ENCODE measurements around the gene C2orf42. TPM values are rescaled to one million over a fixed set of nuclear protein-coding genes. Genes with fewer than 3 reads are reported as not detected.

Gene C2orf42
- total and polyA plus RNA-seq, 10 of the 15 experiments (the other 5 are each of a cell fraction or from before 2014, with no cell fraction given): 5.5 to 19.8 (median 11.5) TPM

DNA sequence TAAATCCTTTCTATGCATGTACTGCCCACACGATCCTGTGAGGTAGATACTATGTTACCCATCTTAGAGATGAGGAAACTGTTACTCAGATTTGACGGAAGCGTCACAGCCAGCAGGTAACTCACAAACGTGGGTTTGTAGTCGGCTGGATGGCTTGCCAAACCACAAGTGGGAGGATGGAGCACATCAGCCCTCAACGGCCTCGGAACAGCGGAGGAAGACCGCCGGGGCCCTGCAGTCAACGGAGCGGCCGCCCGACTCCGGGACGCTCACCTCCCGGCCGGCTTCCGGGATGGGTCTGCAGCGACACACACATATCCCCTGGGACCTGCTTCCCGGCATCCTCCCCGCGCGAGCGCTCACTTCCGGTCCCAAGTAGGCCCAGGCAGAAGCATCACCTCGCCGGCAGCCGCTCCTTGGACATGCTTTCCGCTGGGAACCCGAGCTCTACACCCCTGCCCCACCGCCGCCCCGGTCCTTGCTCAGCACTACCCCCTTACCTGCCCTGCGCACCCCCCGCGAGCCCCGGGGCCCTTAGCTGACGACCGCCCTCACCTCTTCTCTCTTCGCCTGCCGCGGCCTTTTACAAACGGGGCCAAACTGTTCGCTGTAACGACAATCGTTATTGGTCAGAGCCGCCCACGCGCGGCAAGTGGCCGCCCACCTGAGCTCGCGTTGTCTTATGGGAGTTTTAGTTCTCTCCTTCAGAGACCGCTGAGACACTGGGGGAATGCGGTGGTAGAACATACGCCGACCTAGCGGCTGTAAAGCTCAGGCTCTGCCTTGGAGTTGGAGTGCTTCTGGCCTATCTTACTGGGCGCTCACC is at the start of gene C2orf42 (continued):
- TF ChIP-seq, protein P1, sequence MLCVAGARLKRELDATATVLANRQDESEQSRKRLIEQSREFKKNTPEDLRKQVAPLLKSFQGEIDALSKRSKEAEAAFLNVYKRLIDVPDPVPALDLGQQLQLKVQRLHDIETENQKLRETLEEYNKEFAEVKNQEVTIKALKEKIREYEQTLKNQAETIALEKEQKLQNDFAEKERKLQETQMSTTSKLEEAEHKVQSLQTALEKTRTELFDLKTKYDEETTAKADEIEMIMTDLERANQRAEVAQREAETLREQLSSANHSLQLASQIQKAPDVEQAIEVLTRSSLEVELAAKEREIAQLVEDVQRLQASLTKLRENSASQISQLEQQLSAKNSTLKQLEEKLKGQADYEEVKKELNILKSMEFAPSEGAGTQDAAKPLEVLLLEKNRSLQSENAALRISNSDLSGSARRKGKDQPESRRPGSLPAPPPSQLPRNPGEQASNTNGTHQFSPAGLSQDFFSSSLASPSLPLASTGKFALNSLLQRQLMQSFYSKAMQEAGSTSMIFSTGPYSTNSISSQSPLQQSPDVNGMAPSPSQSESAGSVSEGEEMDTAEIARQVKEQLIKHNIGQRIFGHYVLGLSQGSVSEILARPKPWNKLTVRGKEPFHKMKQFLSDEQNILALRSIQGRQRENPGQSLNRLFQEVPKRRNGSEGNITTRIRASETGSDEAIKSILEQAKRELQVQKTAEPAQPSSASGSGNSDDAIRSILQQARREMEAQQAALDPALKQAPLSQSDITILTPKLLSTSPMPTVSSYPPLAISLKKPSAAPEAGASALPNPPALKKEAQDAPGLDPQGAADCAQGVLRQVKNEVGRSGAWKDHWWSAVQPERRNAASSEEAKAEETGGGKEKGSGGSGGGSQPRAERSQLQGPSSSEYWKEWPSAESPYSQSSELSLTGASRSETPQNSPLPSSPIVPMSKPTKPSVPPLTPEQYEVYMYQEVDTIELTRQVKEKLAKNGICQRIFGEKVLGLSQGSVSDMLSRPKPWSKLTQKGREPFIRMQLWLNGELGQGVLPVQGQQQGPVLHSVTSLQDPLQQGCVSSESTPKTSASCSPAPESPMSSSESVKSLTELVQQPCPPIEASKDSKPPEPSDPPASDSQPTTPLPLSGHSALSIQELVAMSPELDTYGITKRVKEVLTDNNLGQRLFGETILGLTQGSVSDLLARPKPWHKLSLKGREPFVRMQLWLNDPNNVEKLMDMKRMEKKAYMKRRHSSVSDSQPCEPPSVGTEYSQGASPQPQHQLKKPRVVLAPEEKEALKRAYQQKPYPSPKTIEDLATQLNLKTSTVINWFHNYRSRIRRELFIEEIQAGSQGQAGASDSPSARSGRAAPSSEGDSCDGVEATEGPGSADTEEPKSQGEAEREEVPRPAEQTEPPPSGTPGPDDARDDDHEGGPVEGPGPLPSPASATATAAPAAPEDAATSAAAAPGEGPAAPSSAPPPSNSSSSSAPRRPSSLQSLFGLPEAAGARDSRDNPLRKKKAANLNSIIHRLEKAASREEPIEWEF (IDR thresholded peaks at IDR 0.05; ENCODE audit: insufficient replicate concordance, low read depth, low read length): no peak
- TF ChIP-seq ZNF207 (IDR thresholded peaks at IDR 0.05; ENCODE audit: borderline replicate concordance): peak; percentile 88; the same call in 1 of the 2 replicates
- TF ChIP-seq BCL3 (IDR thresholded peaks at IDR 0.05; ENCODE audit: borderline replicate concordance, insufficient read depth, low read depth, low read length, poor library complexity, severe bottlenecking): no peak
- TF ChIP-seq CHD2 (IDR thresholded peaks at IDR 0.05; ENCODE audit: borderline replicate concordance, low read depth, low read length): peak; percentile 86; the same call in 1 of the 2 replicates
- no peak for TF ChIP-seq KLF5 (IDR thresholded peaks at IDR 0.05; ENCODE audit: partially characterized antibody)
- TF ChIP-seq KAT2A (conservative IDR thresholded peaks at IDR 0.05; ENCODE audit: control insufficient read depth, low read depth, low read length): no peak
- TF ChIP-seq CBX5 (IDR thresholded peaks at IDR 0.05; ENCODE audit: low read depth): no peak
- peak; percentile 99 for TF ChIP-seq POLR2AphosphoS5 (IDR thresholded peaks at IDR 0.05; ENCODE audit: low read length)
- TF ChIP-seq IRF4 (IDR thresholded peaks at IDR 0.05; ENCODE audit: low read depth, low read length): 0 out of 2 replicates have a peak, but pooled peaks have one; percentile 35
- TF ChIP-seq BRCA1 (IDR thresholded peaks at IDR 0.05; ENCODE audit: low read depth, low read length): no peak
- TF ChIP-seq POU2F2 (IDR thresholded peaks at IDR 0.05; ENCODE audit: borderline replicate concordance, low read depth, low read length): peak; percentile 94
- TF ChIP-seq, protein P2, sequence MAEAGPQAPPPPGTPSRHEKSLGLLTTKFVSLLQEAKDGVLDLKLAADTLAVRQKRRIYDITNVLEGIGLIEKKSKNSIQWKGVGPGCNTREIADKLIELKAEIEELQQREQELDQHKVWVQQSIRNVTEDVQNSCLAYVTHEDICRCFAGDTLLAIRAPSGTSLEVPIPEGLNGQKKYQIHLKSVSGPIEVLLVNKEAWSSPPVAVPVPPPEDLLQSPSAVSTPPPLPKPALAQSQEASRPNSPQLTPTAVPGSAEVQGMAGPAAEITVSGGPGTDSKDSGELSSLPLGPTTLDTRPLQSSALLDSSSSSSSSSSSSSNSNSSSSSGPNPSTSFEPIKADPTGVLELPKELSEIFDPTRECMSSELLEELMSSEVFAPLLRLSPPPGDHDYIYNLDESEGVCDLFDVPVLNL (IDR thresholded peaks at IDR 0.05; ENCODE audit: low read depth, low read length): 0 out of 2 replicates have a peak, but pooled peaks have one; percentile 5
- no peak for TF ChIP-seq PAX8 (IDR thresholded peaks at IDR 0.05)
- TF ChIP-seq CHD1 (IDR thresholded peaks at IDR 0.05; ENCODE audit: low read depth, low read length): 0 out of 2 replicates have a peak, but pooled peaks have one; percentile 44
- TF ChIP-seq IRF3 (IDR thresholded peaks at IDR 0.05): peak; percentile 75
- peak; percentile 93 for TF ChIP-seq NBN (IDR thresholded peaks at IDR 0.05)
- TF ChIP-seq EZH2 (IDR thresholded peaks at IDR 0.05; ENCODE audit: borderline replicate concordance, control insufficient read depth, low read depth, low read length): no peak
- no peak for TF ChIP-seq HSF1 (IDR thresholded peaks at IDR 0.05; ENCODE audit: low read depth, low read length)
- TF ChIP-seq HDAC6 (IDR thresholded peaks at IDR 0.05; ENCODE audit: unreplicated experiment): peak; percentile 49
